Mesenchymal stem cell (in vitro differentiated cells and primary cell): ENCODE measurements around the gene BEX4. TPM values are rescaled to one million over a fixed set of nuclear protein-coding genes. Genes with fewer than 3 reads are reported as not detected.
"Not testable (repeated sequence)": the region's sequence is repeated elsewhere in the genome, so short reads cannot be mapped to it uniquely, and the experiment has no call there.

ENCODE experiments used
- DNase-seq: peaks from one replicate; pipeline ENCODE4 v3.0.0-alpha.2; 2013
- H2AFZ ChIP-seq: one replicate; pipeline ENCODE4 v1.6.1; 2013; ENCODE audit warnings: low read depth, mild to moderate bottlenecking, control low read depth, inconsistent platforms, low read length, moderate library complexity
- H2AK5ac ChIP-seq: 2 replicates; pipeline ENCODE4 v1.6.1; 2013; ENCODE audit warnings: low read length, moderate library complexity, mild to moderate bottlenecking, inconsistent platforms; ENCODE audit not compliant: severe bottlenecking
- H2BK120ac ChIP-seq: one replicate; pipeline ENCODE4 v1.6.1; 2013; ENCODE audit warnings: low read depth, mild to moderate bottlenecking, inconsistent platforms, low read length, moderate library complexity
- H2BK12ac ChIP-seq, 2 experiments: one replicate each; pipeline ENCODE4 v1.6.1; 2013; ENCODE audit warnings: inconsistent platforms in 2 of 2, low read length in 2 of 2, mild to moderate bottlenecking in 2 of 2, moderate library complexity in 2 of 2, control low read depth in 1 of 2
- H2BK15ac ChIP-seq: one replicate; pipeline ENCODE4 v1.6.1; 2013; ENCODE audit warnings: mild to moderate bottlenecking, low read depth, inconsistent platforms; ENCODE audit not compliant: poor library complexity, severe bottlenecking
- H2BK5ac ChIP-seq: 2 replicates; pipeline ENCODE4 v1.6.1; 2013; ENCODE audit warnings: low read depth, mild to moderate bottlenecking, low read length, control low read depth, inconsistent platforms; ENCODE audit not compliant: poor library complexity, severe bottlenecking
- H3K14ac ChIP-seq, 2 experiments: one replicate each; pipeline ENCODE4 v1.6.1; 2013; ENCODE audit warnings: inconsistent platforms in 2 of 2, low read length in 2 of 2, control low read depth in 1 of 2, mild to moderate bottlenecking in 1 of 2, moderate library complexity in 1 of 2
- H3K18ac ChIP-seq, 2 experiments: one replicate each; pipeline ENCODE4 v1.6.1; 2013; ENCODE audit warnings: inconsistent platforms in 2 of 2, low read length in 2 of 2, control low read depth in 1 of 2, low read depth in 1 of 2, mild to moderate bottlenecking in 1 of 2
- H3K23ac ChIP-seq, 2 experiments: one replicate each; pipeline ENCODE4 v1.6.1; 2013; ENCODE audit warnings: inconsistent platforms in 2 of 2, low read length in 2 of 2, mild to moderate bottlenecking in 2 of 2, moderate library complexity in 2 of 2, control low read depth in 1 of 2
- H3K27ac ChIP-seq: 2 replicates; pipeline ENCODE4 v1.5.1; 2013; ENCODE audit warnings: mild to moderate bottlenecking, moderate library complexity, low read length, control low read depth, inconsistent platforms; ENCODE audit not compliant: poor library complexity, severe bottlenecking
- H3K27me3 ChIP-seq, 2 experiments: 2 replicates each; pipeline versions ENCODE4 v1.6.1 to v1.7.0; 2013; ENCODE audit warnings: low read length in 2 of 2, mild to moderate bottlenecking in 2 of 2, moderate library complexity in 2 of 2, control low read depth in 1 of 2, inconsistent platforms in 1 of 2; ENCODE audit not compliant: control insufficient read depth in 1 of 2, insufficient read depth in 1 of 2
- H3K36me3 ChIP-seq, 2 experiments: 2 replicates each; pipeline versions ENCODE4 v1.6.1 to v1.7.0; 2013; ENCODE audit warnings: low read length in 2 of 2, control low read depth in 1 of 2, inconsistent platforms in 1 of 2, low read depth in 1 of 2, mild to moderate bottlenecking in 1 of 2; ENCODE audit not compliant: insufficient read depth in 2 of 2, control insufficient read depth in 1 of 2
- H3K4ac ChIP-seq, 2 experiments: one replicate each; pipeline ENCODE4 v1.6.1; 2013; ENCODE audit warnings: inconsistent platforms in 2 of 2, low read length in 2 of 2, mild to moderate bottlenecking in 2 of 2, moderate library complexity in 2 of 2, control low read depth in 1 of 2, low read depth in 1 of 2
- H3K4me1 ChIP-seq: 2 replicates; pipeline ENCODE4 v1.6.1; 2013; ENCODE audit warnings: low read depth, low read length, control low read depth; ENCODE audit not compliant: control insufficient read depth, insufficient read depth
- H3K4me2 ChIP-seq: 2 replicates; pipeline ENCODE4 v1.6.1; 2013; ENCODE audit warnings: low read length, mild to moderate bottlenecking, inconsistent platforms; ENCODE audit not compliant: poor library complexity, severe bottlenecking
- H3K4me3 ChIP-seq, 2 experiments: 2 replicates each; pipeline versions ENCODE4 v1.5.1 to v1.7.0; 2013; ENCODE audit warnings: low read length in 2 of 2, mild to moderate bottlenecking in 2 of 2, control low read depth in 1 of 2, low read depth in 1 of 2; ENCODE audit not compliant: insufficient read depth in 1 of 2
- H3K79me1 ChIP-seq: replicated peaks from 2 replicates; pipeline ENCODE4 v1.6.1; 2013; ENCODE audit warnings: mild to moderate bottlenecking, control low read depth, low read length, inconsistent platforms; ENCODE audit not compliant: poor library complexity, severe bottlenecking
- H3K9ac ChIP-seq: 2 replicates; pipeline ENCODE4 v1.7.0; 2013; ENCODE audit warnings: mild to moderate bottlenecking, low read length, moderate library complexity
- H3K9me3 ChIP-seq: 2 replicates; pipeline ENCODE4 v1.7.0; 2013; ENCODE audit warnings: mild to moderate bottlenecking, low read length; ENCODE audit not compliant: control insufficient read depth
- H4K8ac ChIP-seq: one replicate; pipeline ENCODE4 v1.6.1; 2013; ENCODE audit warnings: inconsistent platforms, mild to moderate bottlenecking, low read length, moderate library complexity
- H4K91ac ChIP-seq: one replicate; pipeline ENCODE4 v1.6.1; 2013; ENCODE audit warnings: mild to moderate bottlenecking, low read length, inconsistent platforms
- WGBS: methylation state at CpG from one replicate; pipeline ENCODE4 v1.1.7; 2013; ENCODE audit warnings: mixed read lengths; 5-methylcytosine and 5-hydroxymethylcytosine counted together
- polyA plus RNA-seq, 2 experiments: library from polyadenylated mRNA; stranded (reverse); fragments of 200-250 nt; gene quantifications; one replicate each; pipeline ENCODE4 v1.2.3, GENCODE V29; 2013

Gene BEX4
- 110 TPM for polyA plus RNA-seq (2013, experiment 1 of 2)
- polyA plus RNA-seq (2013, experiment 2 of 2): 115 TPM

GRCh38 chrX:103214870-103215424 is at the start of gene BEX4:
Gene BEX4 (plus strand): TSS chrX:103215108. CDS start chrX:103216154, 1,046 bp downstream.
- H3K36me3 ChIP-seq: peaks cover 0 to 9% of the 10 kb centered on the region in 2 experiments
- peak within 1 kb of the TSS; percentile 76 to 80 for H3K4me3 ChIP-seq
- no peaks in the 10 kb centered on the region for H3K9me3 ChIP-seq
- H3K18ac ChIP-seq: peak within 1 kb of the TSS; percentile 82 to 89
- no peak within 1 kb of the TSS for H3K23ac ChIP-seq
- H4K91ac ChIP-seq: peak within 1 kb of the TSS; percentile 50
- peak within 1 kb of the TSS; percentile 64 for H4K8ac ChIP-seq
- peak within 1 kb of the TSS; percentile 92 for H3K9ac ChIP-seq
- H3K27ac ChIP-seq: peak within 1 kb of the TSS; percentile 74
- H2BK120ac ChIP-seq: peak within 1 kb of the TSS; percentile 61
- H3K27me3 ChIP-seq: peaks cover 0 to 21% of the 10 kb centered on the region in 2 experiments
- peak; percentile 86 for DNase-seq
- H2AK5ac ChIP-seq: no peak within 1 kb of the TSS
- WGBS: under 1% methylated on average over 24 of the region's 45 CpGs
- H2BK5ac ChIP-seq: no peak within 1 kb of the TSS
- peaks cover 5% of the 10 kb centered on the region for H3K79me1 ChIP-seq
- peak within 1 kb of the TSS; percentile 52 for H2BK15ac ChIP-seq
- H3K4me1 ChIP-seq: no peaks in the 10 kb centered on the region
- H2AFZ ChIP-seq: no peak within 1 kb of the TSS
- peak within 1 kb of the TSS in 1 of 2 experiments; percentile 41 for H3K4ac ChIP-seq
- H2BK12ac ChIP-seq: no peak within 1 kb of the TSS
- H3K14ac ChIP-seq: peak within 1 kb of the TSS in 1 of 2 experiments; percentile 12
- peak within 1 kb of the TSS; percentile 72 for H3K4me2 ChIP-seq

GRCh38 chrX:103170216-103170615 is 44.7 kb upstream of the BEX4 start:
- no peak overlapping the region for H3K4me2 ChIP-seq
- H3K18ac ChIP-seq: no peak overlapping the region
- no peak overlapping the region for H2BK12ac ChIP-seq
- no peaks in the 10 kb centered on the region for H3K36me3 ChIP-seq
- H3K4ac ChIP-seq: no peak overlapping the region
- H4K91ac ChIP-seq: no peak overlapping the region
- H3K9me3 ChIP-seq: no peaks in the 10 kb centered on the region
- H3K14ac ChIP-seq: no peak overlapping the region
- H3K27me3 ChIP-seq: peaks cover 0 to 13% of the 10 kb centered on the region in 2 experiments
- H3K79me1 ChIP-seq: no peaks in the 10 kb centered on the region
- H3K4me1 ChIP-seq: no peaks in the 10 kb centered on the region
- no peak overlapping the region for H3K23ac ChIP-seq
- no peak overlapping the region for H2BK15ac ChIP-seq
- no peak overlapping the region for H4K8ac ChIP-seq
- H3K9ac ChIP-seq: no peak overlapping the region
- DNase-seq: no peak
- no peak overlapping the region for H2AFZ ChIP-seq
- no peak overlapping the region for H2BK120ac ChIP-seq
- no peak overlapping the region for H2BK5ac ChIP-seq
- no peak overlapping the region for H3K27ac ChIP-seq
- WGBS: no CpG with 5 or more reads among the region's 3 CpGs
- H2AK5ac ChIP-seq: no peak overlapping the region
- H3K4me3 ChIP-seq: no peak overlapping the region

GRCh38 chrX:103171353-103171752 is 43.6 kb upstream of the BEX4 start:
- Histone ChIP-seq H3K14ac (no peak overlapping the region), H3K36me3 (no peaks in the 10 kb centered on the region), H3K27ac (no peak overlapping the region), H2BK12ac (no peak overlapping the region), H2AFZ (no peak overlapping the region), H3K23ac (no peak overlapping the region), H2BK15ac (no peak overlapping the region), H3K79me1 (no peaks in the 10 kb centered on the region), H3K9me3 (no peaks in the 10 kb centered on the region), H3K4ac (no peak overlapping the region), H4K91ac (no peak overlapping the region), H4K8ac (no peak overlapping the region), H3K4me2 (no peak overlapping the region), H2BK120ac (no peak overlapping the region), H3K27me3 (peaks cover 0 to 15% of the 10 kb centered on the region in 2 experiments), H3K4me1 (peaks cover 3% of the 10 kb centered on the region), H3K4me3 (no peak overlapping the region), H3K18ac (no peak overlapping the region), H2BK5ac (no peak overlapping the region), H2AK5ac (no peak overlapping the region), H3K9ac (no peak overlapping the region)
- 85% methylated on average over 1 of the region's 2 CpGs for WGBS
- DNase-seq: no peak

GRCh38 chrX:103175256-103175655 is 39.7 kb upstream of the BEX4 start:
- H3K27me3 ChIP-seq: peaks cover 0 to 27% of the 10 kb centered on the region in 2 experiments

More at GRCh38 chrX:103175256-103175655, 39.7 kb upstream of the BEX4 start:
- H2BK5ac ChIP-seq, H4K91ac ChIP-seq, H3K79me1 ChIP-seq, H3K9me3 ChIP-seq, H2BK120ac ChIP-seq, H3K9ac ChIP-seq, DNase-seq, H3K18ac ChIP-seq, H2BK15ac ChIP-seq, H3K4ac ChIP-seq, H4K8ac ChIP-seq, H3K4me1 ChIP-seq, H3K23ac ChIP-seq, H3K14ac ChIP-seq, H2BK12ac ChIP-seq, H3K4me2 ChIP-seq, H3K27ac ChIP-seq, H2AK5ac ChIP-seq, H2AFZ ChIP-seq, H3K4me3 ChIP-seq, H3K36me3 ChIP-seq: not testable (repeated sequence)
- WGBS: 85% methylated on average over 2 of the region's 2 CpGs
